IMR-90 (cell line): Measurements from ENCODE around the gene CASTOR2. TPM values are rescaled to one million over a fixed set of nuclear protein-coding genes. Genes with fewer than 3 reads are reported as not detected.

Source experiments
- ATAC-seq: fragments of 200-7000 bp; cut with Tn5 transposase; 2 replicates; pipeline ENCODE4 v1.9.1; 2020; ENCODE audit warnings: low read depth, mild to moderate bottlenecking, moderate library complexity
- BruUV-seq: library from RNA; stranded (reverse); fragments of 400-500 nt; replicated peaks from 2 replicates; lab custom pipeline; 2021; lab: Mats Ljungman, UMichigan
- CTCF ChIA-PET: fragments of 300-600 bp; formaldehyde crosslinking; extraction: SDS; loops from one replicate; lab custom pipeline; 2021; ENCODE audit warnings: antibody characterized with exemption; lab: Yijun Ruan, JAX
- POLR2A ChIA-PET: fragments of 300-600 bp; sonication (Branson Sonifier 250); formaldehyde crosslinking; loops from one replicate; lab custom pipeline; 2022; ENCODE audit warnings: antibody characterized with exemption; ENCODE audit not compliant: unreplicated experiment; lab: Charles Lee
- DNase-seq: peaks from one replicate; pipeline ENCODE4 v3.0.0; 2013
- H2AFZ ChIP-seq: replicated peaks from 2 replicates; pipeline ENCODE3; 2013; ENCODE audit warnings: low read length, mild to moderate bottlenecking; ENCODE audit not compliant: poor library complexity
- H2AK5ac ChIP-seq: 2 replicates; pipeline ENCODE4 v1.6.1; 2013; ENCODE audit warnings: low read depth, low read length, inconsistent platforms
- H2AK9ac ChIP-seq: replicated peaks from 2 replicates; pipeline ENCODE3; 2013; ENCODE audit warnings: mild to moderate bottlenecking, low read depth, low read length, moderate library complexity; ENCODE audit not compliant: poor library complexity
- H2BK120ac ChIP-seq: 2 replicates; pipeline ENCODE4 v1.6.1; 2013; ENCODE audit warnings: low read depth, low read length, inconsistent platforms
- H2BK15ac ChIP-seq: 3 replicates; pipeline ENCODE4 v1.6.1; 2013; ENCODE audit warnings: low read depth, low read length, inconsistent platforms
- H2BK20ac ChIP-seq: 2 replicates; pipeline ENCODE4 v1.6.1; 2013; ENCODE audit warnings: low read depth, mild to moderate bottlenecking, inconsistent platforms, low read length, moderate library complexity
- H2BK5ac ChIP-seq: 2 replicates; pipeline ENCODE4 v1.6.1; 2013; ENCODE audit warnings: mild to moderate bottlenecking, low read depth, low read length, inconsistent platforms; ENCODE audit not compliant: poor library complexity, severe bottlenecking
- H3K14ac ChIP-seq: replicated peaks from 2 replicates; pipeline ENCODE4 v1.6.1; 2013; ENCODE audit warnings: low read depth, low read length, inconsistent platforms
- H3K18ac ChIP-seq: 2 replicates; pipeline ENCODE4 v1.6.1; 2013; ENCODE audit warnings: low read depth, low read length, control low read depth
- H3K23ac ChIP-seq: 2 replicates; pipeline ENCODE4 v1.6.1; 2013; ENCODE audit warnings: low read depth, low read length, inconsistent platforms
- H3K27ac ChIP-seq: 2 replicates; pipeline ENCODE4 v1.5.1; 2013; ENCODE audit warnings: mild to moderate bottlenecking, control low read depth, low read length; ENCODE audit not compliant: insufficient read depth
- H3K27me3 ChIP-seq: 2 replicates; pipeline ENCODE4 v1.6.1; 2013; ENCODE audit warnings: low read length; ENCODE audit not compliant: control insufficient read depth, insufficient read depth
- H3K36me3 ChIP-seq: 2 replicates; pipeline ENCODE4 v1.6.1; 2013; ENCODE audit warnings: low read length, mixed read lengths; ENCODE audit not compliant: control insufficient read depth, insufficient read depth
- H3K4ac ChIP-seq: 2 replicates; pipeline ENCODE4 v1.6.1; 2013; ENCODE audit warnings: low read depth, low read length, inconsistent platforms
- H3K4me1 ChIP-seq: 2 replicates; pipeline ENCODE4 v1.6.1; 2013; ENCODE audit warnings: low read length, mixed read lengths; ENCODE audit not compliant: control insufficient read depth, insufficient read depth
- H3K4me2 ChIP-seq: 2 replicates; pipeline ENCODE4 v1.6.1; 2013; ENCODE audit warnings: low read depth, mild to moderate bottlenecking, control low read depth, low read length, moderate library complexity
- H3K4me3 ChIP-seq: 2 replicates; pipeline ENCODE4 v1.5.1; 2013; ENCODE audit warnings: low read depth, mild to moderate bottlenecking, control low read depth, low read length, moderate library complexity; ENCODE audit not compliant: insufficient read depth
- H3K56ac ChIP-seq: 2 replicates; pipeline ENCODE4 v1.6.1; 2013; ENCODE audit warnings: low read length, inconsistent platforms; ENCODE audit not compliant: insufficient read depth; ENCODE audit errors: extremely low read depth
- H3K79me1 ChIP-seq, 2 experiments: 2 replicates each; pipeline ENCODE4 v1.6.1; 2013; ENCODE audit warnings: low read length in 2 of 2, inconsistent platforms in 1 of 2, low read depth in 1 of 2
- H3K9ac ChIP-seq: 2 replicates; pipeline ENCODE4 v1.6.1; 2013; ENCODE audit warnings: low read depth, low read length, control low read depth
- H3K9me1 ChIP-seq: 2 replicates; pipeline ENCODE4 v1.6.1; 2013; ENCODE audit warnings: low read length, inconsistent platforms; ENCODE audit not compliant: insufficient read depth
- H3K9me3 ChIP-seq: 2 replicates; pipeline ENCODE4 v1.6.1; 2013; ENCODE audit warnings: low read length; ENCODE audit not compliant: control insufficient read depth, insufficient read depth
- H4K20me1 ChIP-seq: 2 replicates; pipeline ENCODE4 v1.6.1; 2013; ENCODE audit warnings: low read length, inconsistent platforms; ENCODE audit not compliant: insufficient read depth
- H4K5ac ChIP-seq: 2 replicates; pipeline ENCODE4 v1.6.1; 2013; ENCODE audit warnings: mild to moderate bottlenecking, low read depth, low read length, control low read depth
- H4K8ac ChIP-seq, 2 experiments: 2 replicates each; pipeline ENCODE4 v1.6.1; 2013; ENCODE audit warnings: low read depth in 2 of 2, low read length in 2 of 2, control low read depth in 1 of 2, inconsistent platforms in 1 of 2
- H4K91ac ChIP-seq: 2 replicates; pipeline ENCODE4 v1.6.1; 2013; ENCODE audit warnings: low read depth, low read length, inconsistent platforms; ENCODE audit not compliant: insufficient read depth
- BHLHE40 ChIP-seq: fragments of 150-350 bp; IDR thresholded peaks from 2 replicates; pipeline ENCODE4 v1.6.1; 2016; ENCODE audit warnings: mild to moderate bottlenecking, low read depth, low read length
- CHD1 ChIP-seq: IDR thresholded peaks from 2 replicates; pipeline ENCODE4 v1.6.1; 2012; ENCODE audit warnings: low read depth, low read length, improper control_type of control experiment
- CTCF ChIP-seq: conservative IDR thresholded peaks from 2 replicates; pipeline ENCODE4 v1.5.1; 2012; ENCODE audit warnings: mild to moderate bottlenecking, low read depth, low read length, improper control_type of control experiment
- ELK1 ChIP-seq: fragments of 150-350 bp; IDR thresholded peaks from 2 replicates; pipeline ENCODE4 v1.6.1; 2016; ENCODE audit warnings: low read depth, mild to moderate bottlenecking, low read length, moderate library complexity, borderline replicate concordance
- FOS ChIP-seq: fragments of 150-350 bp; IDR thresholded peaks from 2 replicates; pipeline ENCODE4 v1.6.1; 2016; ENCODE audit warnings: low read depth, low read length
- MAFK ChIP-seq: IDR thresholded peaks from 2 replicates; pipeline ENCODE4 v1.6.1; 2012; ENCODE audit warnings: low read depth, low read length, improper control_type of control experiment
- MAZ ChIP-seq: IDR thresholded peaks from 2 replicates; pipeline ENCODE4 v1.6.1; 2012; ENCODE audit warnings: low read depth, mild to moderate bottlenecking, low read length, improper control_type of control experiment, moderate library complexity, borderline replicate concordance
- MXI1 ChIP-seq: IDR thresholded peaks from 2 replicates; pipeline ENCODE4 v1.6.1; 2012; ENCODE audit warnings: low read depth, mild to moderate bottlenecking, low read length, moderate library complexity, borderline replicate concordance
- NFE2L2 ChIP-seq: fragments of 150-350 bp; IDR thresholded peaks from 2 replicates; pipeline ENCODE4 v1.6.1; 2016; ENCODE audit warnings: low read depth, mild to moderate bottlenecking, low read length
- POLR2A ChIP-seq: IDR thresholded peaks from 2 replicates; pipeline ENCODE4 v1.6.1; 2012; ENCODE audit warnings: mild to moderate bottlenecking, low read depth, low read length
- RAD21 ChIP-seq: IDR thresholded peaks from 2 replicates; pipeline ENCODE4 v1.6.1; 2012; ENCODE audit warnings: low read length, improper control_type of control experiment
- RCOR1 ChIP-seq: IDR thresholded peaks from 2 replicates; pipeline ENCODE4 v1.6.1; 2012; ENCODE audit warnings: mild to moderate bottlenecking, low read length, improper control_type of control experiment; ENCODE audit not compliant: insufficient replicate concordance
- RFX5 ChIP-seq: IDR thresholded peaks from 2 replicates; pipeline ENCODE4 v1.8.0; 2012; ENCODE audit warnings: low read depth, mild to moderate bottlenecking, low read length, moderate library complexity
- SMC3 ChIP-seq: fragments of 150-350 bp; IDR thresholded peaks from 2 replicates; pipeline ENCODE4 v1.6.1; 2016; ENCODE audit warnings: low read depth, mild to moderate bottlenecking, antibody characterized with exemption, low read length, moderate library complexity
- USF2 ChIP-seq: fragments of 150-350 bp; IDR thresholded peaks from 2 replicates; pipeline ENCODE4 v1.6.1; 2017; ENCODE audit warnings: mild to moderate bottlenecking, antibody characterized with exemption, low read length, low read depth
- WGBS, 2 experiments: methylation state at CpG; one replicate each; pipeline versions ENCODE4 v1.1.5 to v1.1.7; 2013; ENCODE audit warnings: missing lambda C conversion rate in 2 of 2; ENCODE audit not compliant: insufficient read length in 1 of 2; ENCODE audit errors: extremely low coverage in 2 of 2; 5-methylcytosine and 5-hydroxymethylcytosine counted together
- dilution Hi-C: fragments of 300-500 bp; cut with HindIII; formaldehyde crosslinking; loops from one replicate; pipeline ENCODE4 v1.14.3; 2018; ENCODE audit warnings: low sequenced_read_pairs; ENCODE audit not compliant: unreplicated experiment
- in situ Hi-C: fragments of 300-500 bp; cut with MboI; formaldehyde crosslinking; loops from 3 replicates; pipeline ENCODE4 v1.14.3; 2019; ENCODE audit warnings: low sequenced_read_pairs, inconsistent platforms, mixed read lengths
- intact Hi-C: fragments of 100-400 bp; cut with micrococcal nuclease; formaldehyde crosslinking; loops from 2 replicates; pipeline ENCODE4 v1.10.0; 2022
- polyA plus RNA-seq, 3 experiments: library from polyadenylated mRNA; depleted of rRNA; stranded (reverse); fragments of >200 nt; gene quantifications; 2 replicates each; pipeline ENCODE4 v1.2.3, GENCODE V29; 2012; ENCODE audit warnings: low replicate concordance in 1 of 3
- total RNA-seq: library from RNA; depleted of rRNA; stranded (reverse); fragments of >200 nt; gene quantifications from 2 replicates; pipeline ENCODE4 v1.2.3, GENCODE V29; 2012

The CASTOR2 gene
- total and polyA plus RNA-seq, 2 of the 4 experiments (the other 2 are of a cell fraction), result 5.2 to 8.0 TPM

GRCh38 chr7:75019800-75020199, 55.3 kb downstream of the CASTOR2 start:
- Histone ChIP-seq H2AFZ (no peak overlapping the region), H3K23ac (no peak overlapping the region), H3K27ac (no peak overlapping the region), H4K5ac (no peak overlapping the region), H3K4me2 (no peak overlapping the region), H3K36me3 (peaks cover 45% of the 10 kb centered on the region), H4K20me1 (no peaks in the 10 kb centered on the region), H2BK15ac (no peak overlapping the region), H3K4ac (no peak overlapping the region), H2BK20ac (no peak overlapping the region), H3K56ac (no peak overlapping the region), H2AK5ac (no peak overlapping the region), H2BK120ac (no peak overlapping the region), H2AK9ac (no peak overlapping the region), H4K91ac (no peak overlapping the region), H2BK5ac (no peak overlapping the region), H3K9me3 (no peaks in the 10 kb centered on the region), H3K9ac (no peak overlapping the region), H4K8ac (no peak overlapping the region), H3K27me3 (no peaks in the 10 kb centered on the region), H3K79me1 (no peaks in the 10 kb centered on the region), H3K4me1 (no peaks in the 10 kb centered on the region), H3K18ac (no peak overlapping the region), H3K4me3 (no peak overlapping the region), H3K14ac (no peak overlapping the region), H3K9me1 (no peaks in the 10 kb centered on the region; the same call in 1 of the 2 replicates)
- in situ Hi-C loops (loop anchor here (25.0 kb wide), 1 partner anchor 107 kb away; a partner anchor contains a TSS), dilution Hi-C loops (no loop called here), intact Hi-C loops (no loop called here)
- BruUV-seq, result no TSS peak
- ATAC-seq (no peak), DNase-seq (no peak)
- CTCF ChIA-PET, result no interaction called here
- POLR2A ChIA-PET, result no interaction called here
- no peak for TF ChIP-seq MAFK
- no peak for TF ChIP-seq RAD21
- no peak for TF ChIP-seq CHD1
- no peak for TF ChIP-seq NFE2L2
- TF ChIP-seq MXI1, result no peak
- no peak for TF ChIP-seq FOS
- TF ChIP-seq POLR2A, result no peak
- no peak for TF ChIP-seq RFX5
- TF ChIP-seq CTCF, result no peak
- TF ChIP-seq MAZ, result no peak
- TF ChIP-seq RCOR1, result no peak
- TF ChIP-seq SMC3, result no peak
- no peak for TF ChIP-seq USF2
- no peak for TF ChIP-seq BHLHE40
- no peak for TF ChIP-seq ELK1
- WGBS, 2 experiments, result 100% methylated on average over 6 of the region's 14 CpGs; no CpG with 5 or more reads in 1 of the 2 experiments
